LNCaP clone FGC (cell line): ENCODE results near the gene ADAMTS16.

Source experiments
- DNase-seq: peaks from one replicate; pipeline ENCODE4 v3.0.0-alpha.2; 2011; ENCODE audit warnings: low read depth
- H3K4me3 ChIP-seq: 2 replicates; pipeline ENCODE4 v1.5.1; 2011; ENCODE audit warnings: mild to moderate bottlenecking, low read depth, low read length, control low read depth
- TF ChIP-seq, protein P1 (sequence below): IDR thresholded peaks from 2 replicates; pipeline ENCODE4 v1.5.1; 2012; ENCODE audit warnings: mild to moderate bottlenecking; ENCODE audit not compliant: control insufficient read depth, insufficient read depth; ENCODE audit errors: extremely low read depth

ADAMTS16 gene

DNA sequence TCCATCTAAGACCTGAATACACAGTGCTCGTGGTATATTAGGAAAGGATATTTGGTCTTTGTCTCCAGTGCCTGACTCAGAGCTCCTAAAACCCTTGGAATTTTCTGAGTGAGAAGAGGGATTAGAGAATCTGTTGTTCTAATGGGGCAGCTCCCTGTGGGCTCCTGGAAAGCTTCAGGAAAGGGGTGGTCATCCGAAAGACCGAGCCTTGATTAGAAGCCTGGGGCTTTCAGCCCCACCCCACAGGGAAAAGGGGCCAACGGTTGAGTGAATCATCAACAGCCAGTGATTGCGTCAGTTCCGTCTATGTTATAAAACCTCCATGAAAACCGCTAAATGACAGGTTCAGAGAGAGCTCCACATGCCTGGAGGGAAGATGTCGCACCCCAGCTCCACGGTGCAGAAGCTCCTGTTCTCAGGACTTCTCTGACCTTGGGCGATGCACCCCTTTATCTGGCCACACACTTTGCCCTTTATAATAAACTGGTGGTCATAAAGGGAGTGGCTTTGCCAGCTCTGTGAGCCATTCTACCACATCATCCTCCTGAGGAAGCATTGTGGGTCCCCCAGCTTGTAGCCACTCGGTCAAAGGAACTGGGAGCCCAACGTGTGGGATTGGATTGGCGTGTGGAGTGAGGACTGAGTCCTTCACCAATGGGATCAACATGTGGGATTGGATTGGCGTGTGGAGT, 211.3 kb downstream of the ADAMTS16 start:
- H3K4me3 ChIP-seq, result no peak overlapping the region
- DNase-seq, result no peak
- TF ChIP-seq, protein P1, sequence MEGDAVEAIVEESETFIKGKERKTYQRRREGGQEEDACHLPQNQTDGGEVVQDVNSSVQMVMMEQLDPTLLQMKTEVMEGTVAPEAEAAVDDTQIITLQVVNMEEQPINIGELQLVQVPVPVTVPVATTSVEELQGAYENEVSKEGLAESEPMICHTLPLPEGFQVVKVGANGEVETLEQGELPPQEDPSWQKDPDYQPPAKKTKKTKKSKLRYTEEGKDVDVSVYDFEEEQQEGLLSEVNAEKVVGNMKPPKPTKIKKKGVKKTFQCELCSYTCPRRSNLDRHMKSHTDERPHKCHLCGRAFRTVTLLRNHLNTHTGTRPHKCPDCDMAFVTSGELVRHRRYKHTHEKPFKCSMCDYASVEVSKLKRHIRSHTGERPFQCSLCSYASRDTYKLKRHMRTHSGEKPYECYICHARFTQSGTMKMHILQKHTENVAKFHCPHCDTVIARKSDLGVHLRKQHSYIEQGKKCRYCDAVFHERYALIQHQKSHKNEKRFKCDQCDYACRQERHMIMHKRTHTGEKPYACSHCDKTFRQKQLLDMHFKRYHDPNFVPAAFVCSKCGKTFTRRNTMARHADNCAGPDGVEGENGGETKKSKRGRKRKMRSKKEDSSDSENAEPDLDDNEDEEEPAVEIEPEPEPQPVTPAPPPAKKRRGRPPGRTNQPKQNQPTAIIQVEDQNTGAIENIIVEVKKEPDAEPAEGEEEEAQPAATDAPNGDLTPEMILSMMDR, result no peak

DNA sequence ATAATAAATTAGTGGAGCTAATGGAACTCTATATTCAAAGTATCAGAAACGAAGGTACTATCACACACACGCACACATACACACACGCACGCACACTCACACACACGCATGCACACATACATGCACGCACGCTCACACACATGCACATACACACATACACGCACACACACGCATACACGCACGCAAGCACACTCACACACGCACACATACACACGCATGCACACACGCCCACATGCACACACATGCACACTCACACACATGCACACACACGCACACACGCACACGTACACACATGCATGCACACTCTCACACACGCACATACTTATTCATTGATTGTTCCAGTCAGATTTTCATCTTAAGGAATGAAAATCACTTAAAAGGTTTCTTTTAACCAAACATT, 212.5 kb downstream of the ADAMTS16 start:
- no peak for DNase-seq
- H3K4me3 ChIP-seq, result no peak overlapping the region
- TF ChIP-seq, protein P1, result no peak

DNA sequence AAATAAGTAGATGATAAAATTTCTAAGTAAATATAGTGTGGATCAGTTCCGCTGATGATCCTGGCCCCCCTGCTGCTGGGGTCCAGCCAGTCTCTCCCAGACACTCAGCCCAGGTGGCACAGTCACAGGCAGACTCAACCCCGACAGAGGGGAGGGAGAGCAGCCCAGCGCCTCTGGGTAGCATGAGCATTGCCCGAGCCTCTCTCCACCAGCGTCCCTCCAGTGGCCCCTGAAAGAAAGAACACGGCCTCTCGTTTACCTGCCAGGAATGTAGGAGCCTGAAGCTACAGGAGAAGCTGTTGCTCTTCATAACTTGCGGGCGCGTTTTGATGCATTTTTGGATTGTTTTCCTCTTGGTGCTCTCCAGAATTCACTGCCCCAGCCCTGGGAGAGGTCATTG, 213.6 kb downstream of the ADAMTS16 start:
- no peak overlapping the region for H3K4me3 ChIP-seq
- DNase-seq, result no peak
- TF ChIP-seq, protein P1, result no peak

DNA sequence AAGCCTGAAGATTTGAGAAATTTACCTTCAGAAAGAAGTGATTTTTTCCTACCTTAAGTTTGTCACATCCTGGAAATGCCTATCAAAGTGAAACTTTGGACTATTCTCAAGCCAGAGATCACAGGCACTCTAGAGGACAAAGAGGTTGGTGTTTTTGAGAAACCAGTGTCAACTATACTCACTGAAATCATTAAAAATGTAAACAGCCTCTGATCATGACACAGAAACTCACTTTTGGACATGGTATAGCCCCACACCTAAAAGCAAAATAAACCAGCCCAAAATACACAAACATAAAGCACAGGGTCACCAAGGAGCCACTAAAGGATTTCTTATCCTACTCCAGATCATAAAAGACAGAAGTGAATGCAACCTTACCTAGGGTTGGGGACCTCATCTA, 216.6 kb downstream of the ADAMTS16 start:
- TF ChIP-seq, protein P1, result no peak
- no peak for DNase-seq
- no peak overlapping the region for H3K4me3 ChIP-seq

DNA sequence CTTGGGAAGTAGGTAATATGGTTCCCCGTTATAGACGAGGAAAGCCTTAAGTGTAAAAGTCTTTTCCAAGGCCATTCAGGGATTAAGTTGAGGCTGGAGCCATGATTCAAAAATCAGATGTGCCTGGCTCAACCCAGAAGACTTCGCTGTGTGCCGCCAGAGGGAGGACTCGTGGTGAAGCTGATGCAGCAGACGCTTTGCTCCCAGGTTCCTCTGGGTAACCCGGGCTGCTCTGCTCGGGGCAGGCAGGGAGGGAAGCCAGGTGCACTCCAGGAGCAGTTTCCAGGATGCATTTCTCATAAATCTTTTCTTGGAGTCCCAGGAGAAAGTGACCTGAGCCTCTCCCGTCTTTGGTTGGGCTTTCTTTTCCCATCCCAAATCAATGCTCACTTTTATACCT, 219.5 kb downstream of the ADAMTS16 start:
- no peak overlapping the region for H3K4me3 ChIP-seq
- DNase-seq, result no peak
- TF ChIP-seq, protein P1, result no peak

DNA sequence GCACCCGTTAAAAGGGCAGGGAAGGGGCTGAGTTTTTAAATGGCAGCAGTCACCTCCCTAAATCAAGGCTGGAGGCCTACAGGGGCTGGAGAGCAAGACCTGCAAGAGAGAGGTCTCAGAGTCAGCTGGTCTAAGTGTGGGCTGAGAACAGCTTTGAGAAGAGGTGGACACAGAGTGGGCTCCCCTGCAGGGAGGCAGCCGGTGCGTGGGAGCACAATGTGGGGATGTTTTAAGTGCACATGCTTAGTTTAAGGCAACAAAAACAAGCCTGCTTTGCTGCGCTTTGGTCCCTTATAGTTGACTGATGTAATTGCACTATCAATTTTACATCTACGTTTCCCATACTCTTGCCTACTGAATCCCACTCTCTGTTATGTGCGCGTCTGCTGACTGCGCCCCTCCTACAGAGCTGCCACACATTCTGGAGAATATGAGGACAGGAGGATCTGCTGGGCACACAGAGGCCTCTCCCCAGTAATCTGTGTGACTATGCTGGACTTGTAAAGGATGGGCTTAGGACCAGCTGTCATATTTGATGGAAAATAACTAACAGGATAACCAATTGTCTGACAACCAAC, 220.3 kb downstream of the ADAMTS16 start:
- TF ChIP-seq, protein P1, result no peak
- no peak overlapping the region for H3K4me3 ChIP-seq
- DNase-seq, result no peak
